H1 (cell line): ENCODE measurements around the gene GSK3B. TPM values are rescaled to one million over a fixed set of nuclear protein-coding genes. Genes with fewer than 3 reads are reported as not detected.

ENCODE experiments used
- BCL11A ChIP-seq, 2 experiments: IDR thresholded peaks; one replicate each; pipeline ENCODE4 v1.6.1; 2011; ENCODE audit warnings: low read depth in 2 of 2, low read length in 2 of 2, mild to moderate bottlenecking in 2 of 2
- CHD7 ChIP-seq: fragments of 300-600 bp; sonication (generic); IDR thresholded peaks from 2 replicates; pipeline ENCODE4 v1.7.1; 2012; ENCODE audit warnings: low read length, moderate library complexity, mild to moderate bottlenecking, inconsistent platforms; ENCODE audit not compliant: insufficient replicate concordance
- FOSL1 ChIP-seq: IDR thresholded peaks from 2 replicates; pipeline ENCODE4 v1.6.1; 2011; ENCODE audit warnings: mild to moderate bottlenecking, low read depth, low read length, moderate library complexity; ENCODE audit not compliant: insufficient read depth
- POLR2AphosphoS5 ChIP-seq: IDR thresholded peaks from 2 replicates; pipeline ENCODE4 v1.6.1; 2011; ENCODE audit warnings: low read depth, low read length
- RBBP5 ChIP-seq: IDR thresholded peaks from 2 replicates; pipeline ENCODE4 v1.7.1; 2012; ENCODE audit warnings: low read depth, mild to moderate bottlenecking, inconsistent platforms, low read length, moderate library complexity, borderline replicate concordance
- SRF ChIP-seq: IDR thresholded peaks from 2 replicates; pipeline ENCODE4 v1.6.1; 2011; ENCODE audit warnings: mild to moderate bottlenecking, low read depth, low read length, moderate library complexity
- YY1 ChIP-seq: IDR thresholded peaks from 2 replicates; pipeline ENCODE4 v1.6.1; 2011; ENCODE audit warnings: low read depth, mild to moderate bottlenecking, low read length
- polyA plus RNA-seq, 7 experiments: library from polyadenylated mRNA; depleted of rRNA in 3 of 7; stranded (reverse) in 5 of 7; unstranded in 2 of 7; fragments of >200 nt in 5 of 7; fragments of 200-250 nt in 2 of 7; gene quantifications; 1 replicate in 5 of 7; 2 replicates in 1 of 7; 4 replicates in 1 of 7; pipeline versions ENCODE4 v1.2.1 to v1.2.3, GENCODE V29; 2011 to 2013; ENCODE audit warnings: missing spikeins in 2 of 7, mixed read lengths in 2 of 7
- total RNA-seq: library from RNA; stranded (reverse); fragmentation: NEBNext Ultra II Directional; extraction: Animal tissue kit (Norgen Biotek cat#: 25700); gene quantifications from 2 replicates; pipeline ENCODE4 v1.2.1, GENCODE V29; 2021

Gene GSK3B
- total and polyA plus RNA-seq, 2 of the 8 experiments (the other 6 are each of a cell fraction or from before 2014, with no cell fraction given): 24.2 to 50.7 TPM

- TF ChIP-seq CHD7 (no peak), YY1 (no peak), BCL11A (IDR thresholded peaks at IDR 0.05; ENCODE audit: low read depth in 2 of 2, low read length in 2 of 2) (no peak), SRF (no peak), RBBP5 (no peak), FOSL1 (no peak), POLR2AphosphoS5 (no peak)
These were observed 8.4 kb upstream of the GSK3B start (continued) for GRCh38 chr3:120102674-120103073.
